Calu3 (cell line): ENCODE results near the gene YJU2. TPM values are rescaled to one million over a fixed set of nuclear protein-coding genes. Genes with fewer than 3 reads are reported as not detected.
"Not testable (repeated sequence)": the region's sequence is repeated elsewhere in the genome, so short reads cannot be mapped to it uniquely, and the experiment has no call there.

Experiments
- BruUV-seq: library from RNA; stranded (reverse); fragments of 400-500 nt; replicated peaks from 2 replicates; lab custom pipeline; 2021; lab: Mats Ljungman, UMichigan
- CTCF ChIA-PET: fragments of 300-600 bp; sonication (Branson Sonifier 250); formaldehyde crosslinking; loops from one replicate; lab custom pipeline; 2022; ENCODE audit warnings: antibody characterized with exemption; lab: Charles Lee
- DNase-seq: peaks from one replicate; pipeline ENCODE4 v3.0.0; 2022
- H3K27ac Mint-ChIP-seq: one replicate; pipeline ENCODE4 v1.8.0; 2022; ENCODE audit warnings: mixed read lengths; ENCODE audit not compliant: unreplicated experiment
- H3K27me3 Mint-ChIP-seq: one replicate; pipeline ENCODE4 v1.8.0; 2022; ENCODE audit warnings: mixed read lengths; ENCODE audit not compliant: unreplicated experiment
- H3K36me3 Mint-ChIP-seq: one replicate; pipeline ENCODE4 v1.8.0; 2022; ENCODE audit warnings: mild to moderate bottlenecking, moderate library complexity, mixed read lengths; ENCODE audit not compliant: insufficient read depth, unreplicated experiment
- H3K4me1 Mint-ChIP-seq: one replicate; pipeline ENCODE4 v1.8.0; 2022; ENCODE audit warnings: mild to moderate bottlenecking, low read depth, mixed read lengths; ENCODE audit not compliant: unreplicated experiment
- H3K4me3 Mint-ChIP-seq: one replicate; pipeline ENCODE4 v1.8.0; 2022; ENCODE audit warnings: mild to moderate bottlenecking, low read depth, moderate library complexity, mixed read lengths; ENCODE audit not compliant: unreplicated experiment
- H3K9me3 Mint-ChIP-seq: one replicate; pipeline ENCODE4 v1.8.0; 2022; ENCODE audit warnings: low read depth, mixed read lengths; ENCODE audit not compliant: unreplicated experiment
- intact Hi-C: fragments of 100-400 bp; cut with micrococcal nuclease; formaldehyde crosslinking; loops from one replicate; pipeline ENCODE4 v1.10.0; 2022; ENCODE audit not compliant: unreplicated experiment
- total RNA-seq: library from RNA; stranded (reverse); gene quantifications from 2 replicates; pipeline ENCODE4 v1.2.3, GENCODE V29; 2022
- TF ChIP-seq, protein P1 (sequence below): fragments of 200-600 bp; IDR thresholded peaks from one replicate; pipeline ENCODE4 v1.8.0; 2022; ENCODE audit warnings: antibody characterized with exemption; ENCODE audit not compliant: unreplicated experiment

The YJU2 gene
- total RNA-seq, 1 experiment from 2014 or later: 7.8 TPM

DNA sequence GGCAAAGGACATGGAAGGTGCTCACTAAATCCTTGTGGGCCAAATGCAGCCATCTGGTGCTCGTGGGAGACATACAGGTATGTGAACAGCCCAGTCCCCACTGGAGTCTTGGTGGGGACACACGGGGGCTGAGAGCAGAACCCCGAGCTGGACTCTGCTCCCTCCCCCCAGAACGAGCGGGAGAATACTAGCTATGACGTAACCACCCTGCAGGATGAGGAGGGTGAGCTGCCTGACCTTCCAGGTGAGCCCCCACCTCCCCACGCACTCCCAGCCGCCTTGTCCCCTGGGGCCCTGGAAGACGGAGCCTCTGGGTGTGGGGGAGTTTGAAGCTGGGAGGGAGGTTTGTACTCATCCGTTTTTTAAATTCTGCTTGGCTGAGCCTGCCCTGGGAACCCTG lies 31.1 kb upstream of the YJU2 start:
- Mint-ChIP-seq H3K36me3 (no peaks in the 10 kb centered on the region), H3K4me1 (no peaks in the 10 kb centered on the region)
- no TSS peak for BruUV-seq

DNA sequence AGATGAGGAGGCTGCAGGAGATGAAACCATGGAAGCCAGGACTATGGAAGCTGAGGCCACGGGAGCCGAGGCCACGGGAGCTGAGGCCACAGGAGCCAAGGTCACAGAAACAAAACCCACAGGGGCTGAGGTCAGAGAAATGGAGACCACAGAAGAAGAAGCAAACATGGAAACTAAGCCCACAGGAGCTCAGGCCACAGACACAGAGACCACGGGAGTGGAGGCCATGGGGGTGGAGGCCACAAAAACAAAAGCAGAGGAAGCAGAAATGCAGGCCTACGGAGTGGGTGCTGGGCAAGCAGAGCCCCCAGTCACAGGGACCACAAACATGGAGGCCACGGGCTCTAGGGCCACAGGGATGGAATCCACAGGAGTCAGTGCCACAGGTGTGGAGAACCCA lies 30.0 kb upstream of the YJU2 start:
- Mint-ChIP-seq H3K27me3 (peaks cover 21% of the 10 kb centered on the region), H3K9me3 (no peaks in the 10 kb centered on the region), H3K4me3 (no peak overlapping the region), H3K27ac (no peak overlapping the region), H3K4me1 (no peaks in the 10 kb centered on the region), H3K36me3 (no peaks in the 10 kb centered on the region)
- intact Hi-C loops: no loop called here
- no peak for DNase-seq
- TF ChIP-seq, protein P1, sequence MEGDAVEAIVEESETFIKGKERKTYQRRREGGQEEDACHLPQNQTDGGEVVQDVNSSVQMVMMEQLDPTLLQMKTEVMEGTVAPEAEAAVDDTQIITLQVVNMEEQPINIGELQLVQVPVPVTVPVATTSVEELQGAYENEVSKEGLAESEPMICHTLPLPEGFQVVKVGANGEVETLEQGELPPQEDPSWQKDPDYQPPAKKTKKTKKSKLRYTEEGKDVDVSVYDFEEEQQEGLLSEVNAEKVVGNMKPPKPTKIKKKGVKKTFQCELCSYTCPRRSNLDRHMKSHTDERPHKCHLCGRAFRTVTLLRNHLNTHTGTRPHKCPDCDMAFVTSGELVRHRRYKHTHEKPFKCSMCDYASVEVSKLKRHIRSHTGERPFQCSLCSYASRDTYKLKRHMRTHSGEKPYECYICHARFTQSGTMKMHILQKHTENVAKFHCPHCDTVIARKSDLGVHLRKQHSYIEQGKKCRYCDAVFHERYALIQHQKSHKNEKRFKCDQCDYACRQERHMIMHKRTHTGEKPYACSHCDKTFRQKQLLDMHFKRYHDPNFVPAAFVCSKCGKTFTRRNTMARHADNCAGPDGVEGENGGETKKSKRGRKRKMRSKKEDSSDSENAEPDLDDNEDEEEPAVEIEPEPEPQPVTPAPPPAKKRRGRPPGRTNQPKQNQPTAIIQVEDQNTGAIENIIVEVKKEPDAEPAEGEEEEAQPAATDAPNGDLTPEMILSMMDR: no peak
- CTCF ChIA-PET: no interaction called here
- no TSS peak for BruUV-seq

More for the DNA sequence above, 31.1 kb upstream of the YJU2 start:
- Mint-ChIP-seq H3K27me3 (peaks cover 22% of the 10 kb centered on the region), H3K27ac (no peak overlapping the region), H3K9me3 (no peaks in the 10 kb centered on the region), H3K4me3 (no peak overlapping the region)
- CTCF ChIA-PET: no interaction called here
- TF ChIP-seq, protein P1: no peak
- no peak for DNase-seq
- intact Hi-C loops: no loop called here

DNA sequence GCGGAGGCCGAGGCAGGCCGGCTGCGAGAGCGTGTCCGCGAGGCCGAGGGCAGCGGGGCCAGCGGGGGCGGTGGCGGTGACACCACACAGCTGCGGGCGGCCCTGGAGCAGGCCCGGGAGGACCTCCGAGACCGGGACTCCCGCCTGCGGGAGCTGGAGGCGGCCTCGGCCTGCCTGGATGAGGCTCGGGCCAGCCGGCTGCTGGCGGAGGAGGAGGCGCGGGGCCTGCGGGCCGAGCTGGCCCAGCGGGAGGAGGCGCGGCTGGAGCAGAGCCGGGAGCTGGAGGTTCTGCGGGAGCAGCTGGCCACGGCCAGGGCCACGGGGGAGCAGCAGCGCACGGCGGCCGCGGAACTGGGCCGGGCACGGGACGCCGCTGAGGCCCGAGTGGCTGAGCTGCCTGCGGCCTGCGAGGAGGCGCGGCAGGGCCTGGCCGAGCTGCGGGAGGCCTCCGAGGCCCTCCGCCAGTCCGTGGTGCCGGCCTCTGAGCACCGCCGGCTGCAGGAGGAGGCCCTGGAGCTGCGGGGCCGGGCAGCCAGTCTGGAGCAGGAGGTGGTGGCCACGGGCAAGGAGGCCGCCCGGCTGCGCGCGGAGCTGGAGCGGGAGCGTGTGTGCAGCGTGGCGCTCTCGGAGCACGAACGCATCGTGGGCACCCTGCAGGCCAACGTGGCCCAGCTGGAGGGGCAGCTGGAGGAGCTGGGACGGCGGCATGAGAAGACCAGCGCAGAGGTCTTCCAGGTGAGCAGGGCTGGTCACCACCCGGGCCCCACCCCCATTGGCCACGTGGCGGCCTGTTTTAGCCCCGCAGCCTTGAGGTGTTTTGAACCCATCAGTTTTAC lies 29.2 kb upstream of the YJU2 start:
- CTCF ChIA-PET: no interaction called here
- no TSS peak for BruUV-seq
- Mint-ChIP-seq H3K27me3 (peaks cover 13% of the 10 kb centered on the region), H3K4me1 (no peaks in the 10 kb centered on the region), H3K36me3 (no peaks in the 10 kb centered on the region), H3K27ac (no peak overlapping the region), H3K4me3 (no peak overlapping the region), H3K9me3 (no peaks in the 10 kb centered on the region)
- intact Hi-C loops: no loop called here
- TF ChIP-seq, protein P1: no peak
- no peak for DNase-seq

GRCh38 chr19:4218523-4218922 lies 28.4 kb upstream of the YJU2 start:
- H3K9me3 Mint-ChIP-seq, intact Hi-C loops, H3K27me3 Mint-ChIP-seq, H3K27ac Mint-ChIP-seq, H3K4me1 Mint-ChIP-seq, DNase-seq, BruUV-seq, H3K36me3 Mint-ChIP-seq, H3K4me3 Mint-ChIP-seq: not testable (repeated sequence)
- CTCF ChIA-PET: interaction anchor here (0.6 kb wide), 2 partner anchors 10 to 15 kb away, joined by 4 to 5 read pairs; no protein-coding TSS in a partner anchor

DNA sequence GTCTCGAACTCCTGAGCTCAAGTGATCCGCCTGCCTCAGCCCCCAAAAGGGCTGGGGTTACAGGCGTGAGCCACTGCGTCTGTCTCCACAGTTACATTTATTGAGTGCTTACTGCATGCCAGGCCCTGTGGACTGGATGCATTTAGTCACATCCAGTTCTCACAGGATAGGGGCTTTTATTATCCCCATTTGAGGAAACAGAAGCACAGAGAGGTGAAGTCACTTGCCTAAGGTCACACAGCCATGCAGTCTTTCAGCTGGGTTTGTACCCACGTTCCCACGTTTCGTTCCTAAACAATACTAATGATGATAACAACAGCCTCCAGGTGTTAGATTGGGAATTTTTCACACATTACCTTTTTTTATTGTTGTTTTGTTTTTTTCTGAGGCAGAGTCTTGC lies 26.7 kb upstream of the YJU2 start:
- CTCF ChIA-PET: no interaction called here
- DNase-seq: no peak
- Mint-ChIP-seq H3K9me3 (no peaks in the 10 kb centered on the region), H3K27me3 (no peaks in the 10 kb centered on the region), H3K36me3 (no peaks in the 10 kb centered on the region), H3K4me3 (no peak overlapping the region), H3K4me1 (no peaks in the 10 kb centered on the region), H3K27ac (no peak overlapping the region)
- TF ChIP-seq, protein P1: no peak
- BruUV-seq: no TSS peak
- intact Hi-C loops: no loop called here
